T1000 (cell line): ENCODE measurements around the gene TM4SF1.
A peak's percentile ranks its signal among the peaks of the same experiment; 100 is the strongest.

Source experiments
- DNase-seq: peaks from one replicate; lab custom pipeline; 2025; ENCODE audit warnings: mixed read lengths; lab: John Stamatoyannopoulos, UW

Gene TM4SF1

GRCh38 chr3:149377408-149378364 lies at the start of gene TM4SF1:
TSS of gene TM4SF1 (minus strand) at chr3:149377649. CDS start at chr3:149377547, 102 bp downstream.
- DNase-seq = peak; percentile 61

GRCh38 chr3:149426325-149426724 lies 48.9 kb upstream of the TM4SF1 start:
- no peak for DNase-seq

GRCh38 chr3:149424918-149425317 lies 47.5 kb upstream of the TM4SF1 start:
- DNase-seq = no peak

- no peak for DNase-seq
Observed at GRCh38 chr3:149421764-149422163, 44.3 kb upstream of the TM4SF1 start.

GRCh38 chr3:149419816-149420215 lies 42.4 kb upstream of the TM4SF1 start:
- DNase-seq = no peak

- DNase-seq = no peak
Observed at GRCh38 chr3:149417727-149418126, 40.3 kb upstream of the TM4SF1 start.

GRCh38 chr3:149417174-149417573 lies 39.7 kb upstream of the TM4SF1 start:
- no peak for DNase-seq

GRCh38 chr3:149415484-149415883 lies 38.0 kb upstream of the TM4SF1 start:
- no peak for DNase-seq

- no peak for DNase-seq
Observed at GRCh38 chr3:149414557-149415231, 37.2 kb upstream of the TM4SF1 start.

GRCh38 chr3:149411583-149411982 lies 34.1 kb upstream of the TM4SF1 start:
- no peak for DNase-seq

GRCh38 chr3:149409351-149409750 lies 31.9 kb upstream of the TM4SF1 start:
- no peak for DNase-seq

GRCh38 chr3:149407898-149408297 lies 30.4 kb upstream of the TM4SF1 start:
- no peak for DNase-seq

GRCh38 chr3:149406244-149406752 lies 28.8 kb upstream of the TM4SF1 start:
- no peak for DNase-seq

- no peak for DNase-seq
Observed at GRCh38 chr3:149403443-149403842, 26.0 kb upstream of the TM4SF1 start.

GRCh38 chr3:149402481-149402880 lies 25.0 kb upstream of the TM4SF1 start:
- no peak for DNase-seq

- no peak for DNase-seq
Observed at GRCh38 chr3:149401926-149402310, 24.5 kb upstream of the TM4SF1 start.

- no peak for DNase-seq
Observed at GRCh38 chr3:149401212-149401925, 23.9 kb upstream of the TM4SF1 start.

- DNase-seq = no peak
Observed at GRCh38 chr3:149400645-149401044, 23.2 kb upstream of the TM4SF1 start.

GRCh38 chr3:149398296-149398695 lies 20.8 kb upstream of the TM4SF1 start:
- no peak for DNase-seq

GRCh38 chr3:149397528-149397927 lies 20.1 kb upstream of the TM4SF1 start:
- DNase-seq = no peak

- DNase-seq = no peak
Observed at GRCh38 chr3:149396476-149396875, 19.0 kb upstream of the TM4SF1 start.
